ENCODE measurements around the gene SH3BGRL2. TPM values are rescaled to one million over a fixed set of nuclear protein-coding genes. Genes with fewer than 3 reads are reported as not detected.
"Not testable (repeated sequence)": the region's sequence is repeated elsewhere in the genome, so short reads cannot be mapped to it uniquely, and the experiment has no call there.

The SH3BGRL2 gene
- total RNA-seq, 1 donor from 2014 or later, result 0.11 TPM

- intact Hi-C loops (cut with micrococcal nuclease), result no loop called here
These were observed 104.1 kb downstream of the SH3BGRL2 start for GRCh38 chr6:79735183-79735582.

DNA sequence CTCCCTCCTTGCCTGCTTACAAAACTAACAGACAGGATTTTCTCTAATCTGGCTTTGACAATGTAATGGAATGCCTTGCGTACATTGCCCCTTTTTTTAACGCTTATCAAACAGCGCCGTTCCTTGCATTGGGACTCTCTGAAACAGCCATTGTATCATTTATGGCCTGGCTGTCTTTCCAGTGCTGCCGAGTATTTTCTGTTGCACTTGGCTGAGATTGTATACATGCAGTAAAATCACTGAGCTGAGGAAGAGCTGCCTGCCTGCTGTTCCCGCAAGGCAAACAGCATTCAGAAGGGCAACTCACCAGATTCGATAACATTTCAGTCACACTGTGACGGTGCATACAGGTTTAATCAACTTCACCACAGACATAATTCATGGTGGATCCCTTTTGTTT, 106.0 kb downstream of the SH3BGRL2 start:
- intact Hi-C loops (cut with micrococcal nuclease), result no loop called here

- intact Hi-C loops (cut with micrococcal nuclease), result no loop called here
These were observed 110.9 kb downstream of the SH3BGRL2 start for GRCh38 chr6:79742030-79742429.

GRCh38 chr6:79745282-79745681, 114.2 kb downstream of the SH3BGRL2 start:
- intact Hi-C loops (cut with micrococcal nuclease), result not testable (repeated sequence)

- intact Hi-C loops (cut with micrococcal nuclease), result not testable (repeated sequence)
These were observed 115.2 kb downstream of the SH3BGRL2 start for GRCh38 chr6:79746325-79746724.

DNA sequence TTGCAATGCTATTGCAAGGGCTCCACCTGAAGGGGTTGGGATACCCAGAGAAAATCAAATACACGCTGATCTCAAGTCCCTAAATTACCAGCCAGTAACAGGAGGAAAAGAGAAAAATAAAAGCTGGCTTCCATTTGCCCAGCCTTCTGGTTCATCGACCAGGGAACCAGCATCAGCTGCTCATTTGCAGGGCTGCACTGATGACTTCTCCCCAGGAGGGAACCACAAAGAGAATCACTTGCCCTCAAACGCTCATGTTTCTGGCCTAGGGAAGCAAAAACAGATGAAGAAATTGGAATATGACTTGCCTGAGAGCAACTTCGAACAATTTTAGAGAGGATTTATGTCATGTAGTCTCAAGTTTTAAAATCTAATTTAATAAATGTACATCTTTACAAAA, 119.7 kb downstream of the SH3BGRL2 start:
- intact Hi-C loops (cut with micrococcal nuclease), result no loop called here

Other genes starting within 250 kb of the SH3BGRL2 start
- gene LCA5, start 93.9 kb upstream of the SH3BGRL2 start, total RNA-seq, result 0.07 and 0.09 TPM in 2 replicates